Esophagus muscularis mucosa (tissue), 4 donors: ENCODE measurements around the gene NRG2.

Source experiments
- EP300 ChIP-seq: sonication (generic); formaldehyde crosslinking; IDR thresholded peaks from one replicate; pipeline ENCODE4 v1.6.1; 2017; ENCODE audit warnings: antibody characterized with exemption
- POLR2A ChIP-seq: fragments of 450-650 bp; IDR thresholded peaks from one replicate; pipeline ENCODE4 v1.6.1; 2017; ENCODE audit warnings: antibody characterized with exemption, moderate library complexity, mild to moderate bottlenecking, low read depth
- POLR2AphosphoS5 ChIP-seq, 2 donors: sonication (generic); formaldehyde crosslinking; IDR thresholded peaks; one replicate each; pipeline ENCODE4 v1.6.1; 2017; ENCODE audit warnings: antibody characterized with exemption in 2 of 2
- TF ChIP-seq, protein P1 (sequence below), 3 experiments: fragments of 200-600 bp in 2 of 3; fragments of 450-650 bp in 1 of 3; sonication (generic) in 2 of 3; IDR thresholded peaks; one replicate each; pipeline ENCODE4 v1.5.1; 2017 to 2019; ENCODE audit warnings: antibody characterized with exemption in 3 of 3, mild to moderate bottlenecking in 2 of 3, moderate library complexity in 1 of 3

DNA sequence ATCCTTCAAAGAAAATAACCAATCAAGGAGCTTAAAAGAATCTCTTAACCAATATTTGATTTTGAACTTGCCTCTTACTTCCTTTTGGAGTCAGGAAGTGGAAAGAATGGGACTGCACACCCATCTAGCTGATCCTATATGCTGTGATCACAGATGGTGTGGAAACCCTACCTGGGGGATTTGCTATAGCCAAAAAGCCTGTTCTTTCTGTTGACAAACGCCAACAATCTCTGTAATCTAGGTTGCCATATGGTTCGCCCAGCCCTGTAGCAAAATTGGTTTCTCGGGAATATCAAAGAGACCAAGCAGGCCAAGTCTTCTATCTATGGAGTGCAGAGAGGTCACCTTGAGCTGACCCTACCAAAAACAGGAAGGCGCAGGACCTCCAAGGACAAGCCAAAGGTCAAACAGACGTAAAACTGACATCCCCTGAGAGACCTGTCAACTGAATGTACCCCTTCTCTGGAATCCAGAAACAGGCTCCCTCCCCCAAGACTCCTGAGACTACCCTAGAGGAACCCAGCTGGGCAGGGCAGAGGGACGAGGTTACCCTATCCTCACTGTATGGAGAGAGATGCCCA is 19.4 kb downstream of the NRG2 start:
- TF ChIP-seq POLR2A (no peak), POLR2AphosphoS5 (IDR thresholded peaks at IDR 0.05) (no peak), EP300 (no peak)
- TF ChIP-seq, protein P1, sequence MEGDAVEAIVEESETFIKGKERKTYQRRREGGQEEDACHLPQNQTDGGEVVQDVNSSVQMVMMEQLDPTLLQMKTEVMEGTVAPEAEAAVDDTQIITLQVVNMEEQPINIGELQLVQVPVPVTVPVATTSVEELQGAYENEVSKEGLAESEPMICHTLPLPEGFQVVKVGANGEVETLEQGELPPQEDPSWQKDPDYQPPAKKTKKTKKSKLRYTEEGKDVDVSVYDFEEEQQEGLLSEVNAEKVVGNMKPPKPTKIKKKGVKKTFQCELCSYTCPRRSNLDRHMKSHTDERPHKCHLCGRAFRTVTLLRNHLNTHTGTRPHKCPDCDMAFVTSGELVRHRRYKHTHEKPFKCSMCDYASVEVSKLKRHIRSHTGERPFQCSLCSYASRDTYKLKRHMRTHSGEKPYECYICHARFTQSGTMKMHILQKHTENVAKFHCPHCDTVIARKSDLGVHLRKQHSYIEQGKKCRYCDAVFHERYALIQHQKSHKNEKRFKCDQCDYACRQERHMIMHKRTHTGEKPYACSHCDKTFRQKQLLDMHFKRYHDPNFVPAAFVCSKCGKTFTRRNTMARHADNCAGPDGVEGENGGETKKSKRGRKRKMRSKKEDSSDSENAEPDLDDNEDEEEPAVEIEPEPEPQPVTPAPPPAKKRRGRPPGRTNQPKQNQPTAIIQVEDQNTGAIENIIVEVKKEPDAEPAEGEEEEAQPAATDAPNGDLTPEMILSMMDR (IDR thresholded peaks at IDR 0.05), result no peak
